Ovary (tissue), 9 donors: ENCODE measurements around the gene ROR2. TPM values are rescaled to one million over a fixed set of nuclear protein-coding genes. Genes with fewer than 3 reads are reported as not detected.

ENCODE experiments used
- DNase-seq, 5 donors: peaks; one replicate each; pipeline ENCODE4 v3.0.0-alpha.2; 2019 to 2020
- H3K27ac ChIP-seq, 2 donors: fragments of 200-600 bp; one replicate each; pipeline versions ENCODE4 v1.5.1 to v1.8.0; 2019 to 2022
- H3K27me3 ChIP-seq: fragments of 200-600 bp; one replicate; pipeline ENCODE4 v1.8.0; 2022
- H3K36me3 ChIP-seq: fragments of 200-600 bp; sonication (generic); one replicate; pipeline ENCODE4 v1.5.1; 2019
- H3K4me1 ChIP-seq: one replicate; pipeline ENCODE4 v1.8.1; 2013; ENCODE audit warnings: mild to moderate bottlenecking, moderate library complexity; ENCODE audit not compliant: insufficient read depth
- H3K4me3 ChIP-seq: fragments of 200-600 bp; sonication (generic); one replicate; pipeline ENCODE4 v1.5.1; 2017
- H3K9me3 ChIP-seq, 2 donors: fragments of 200-600 bp in 1 of 2; sonication (generic) in 1 of 2; one replicate each; pipeline versions ENCODE4 v1.5.1 to v1.8.1; 2013 to 2019; ENCODE audit warnings: mild to moderate bottlenecking in 1 of 2, moderate library complexity in 1 of 2
- CTCF ChIP-seq, 3 donors: fragments of 450-650 bp in 2 of 3; fragments of 200-600 bp in 1 of 3; IDR thresholded peaks; one replicate each; pipeline versions ENCODE4 v1.5.1 to v1.8.0; 2016 to 2022; ENCODE audit warnings: antibody characterized with exemption in 3 of 3, mild to moderate bottlenecking in 1 of 3
- EP300 ChIP-seq: sonication (generic); formaldehyde crosslinking; IDR thresholded peaks from one replicate; pipeline ENCODE4 v1.6.1; 2017; ENCODE audit warnings: antibody characterized with exemption
- POLR2A ChIP-seq: fragments of 450-650 bp; IDR thresholded peaks from one replicate; pipeline ENCODE4 v1.6.1; 2017; ENCODE audit warnings: antibody characterized with exemption, mild to moderate bottlenecking, moderate library complexity
- WGBS, 3 donors: extraction: QIAGEN DNeasy Blood & Tissue Kit in 1 of 3; methylation state at CpG; one replicate each; pipeline versions ENCODE4 v1.1.5 to v1.1.7; 2013 to 2017; 5-methylcytosine and 5-hydroxymethylcytosine counted together
- intact Hi-C, 4 donors: fragments of 100-400 bp; cut with DNase I; formaldehyde crosslinking; loops; one replicate each; pipeline versions ENCODE4 v1.11.0 to v1.15.1; 2022 to 2023
- polyA plus RNA-seq, 2 donors: library from polyadenylated mRNA; stranded (reverse); fragments of 200-250 nt in 1 of 2; fragments of 350-450 nt in 1 of 2; fragmentation: Illumina TruSeq in 1 of 2; extraction: RNeasy Lipid Tissue Mini Kit (QIAGEN cat#74804) in 1 of 2; gene quantifications; one replicate each; pipeline ENCODE4 v1.2.3, GENCODE V29; 2013 to 2014
- total RNA-seq, 7 donors: library from RNA; depleted of rRNA in 2 of 7; stranded (reverse); fragments of >200 nt in 2 of 7; fragmentation: NEBNext Ultra II Directional in 3 of 7; extraction: Animal tissue kit (Norgen Biotek cat#: 25700) in 3 of 7; gene quantifications; one replicate each; pipeline versions ENCODE4 v1.1.0 to v1.2.4, GENCODE V29; 2016 to 2023
- donor health status: DM: no; HTN: no; CAD: no; lungs with moderate emphysema.
- donor health status: DM: no; HTN: no; CAD: no.
- donor health status: Bipolar disorder and iron deficiency.
- donor health status: DM: yes; HTN: yes; CAD: no.
- donor health status: DM: no; HTN: no; CAD: no.
- donor health status: DM: yes; HTN: yes; CAD: no.

ROR2 gene
- total and polyA plus RNA-seq, 9 donors, result 11.4 to 35.5 (median 27.7) TPM

- H3K36me3 ChIP-seq, result no peaks in the 10 kb centered on the region
- 76 to 85% (median 81%) methylated on average over 7 of the region's 7 CpGs for WGBS, 3 donors
- H3K9me3 ChIP-seq, result no peaks in the 10 kb centered on the region
- intact Hi-C loops, result no loop called here
- H3K27ac ChIP-seq, result no peak overlapping the region
- no peak for DNase-seq
- H3K4me1 ChIP-seq, result no peaks in the 10 kb centered on the region
- no peaks in the 10 kb centered on the region for H3K27me3 ChIP-seq
- H3K4me3 ChIP-seq, result no peak overlapping the region
- no peak for TF ChIP-seq EP300
- TF ChIP-seq CTCF (IDR thresholded peaks at IDR 0.05), result no peak
- no peak for TF ChIP-seq POLR2A
These were observed 416.6 kb downstream of the ROR2 start for GRCh38 chr9:91533382-91533781.

GRCh38 chr9:91532325-91532724 is 417.7 kb downstream of the ROR2 start:
- intact Hi-C loops, result no loop called here

GRCh38 chr9:91530829-91531228 is 419.2 kb downstream of the ROR2 start:
- no peak for DNase-seq
- WGBS, 3 donors, result 15 to 16% (median 15%) methylated on average over 2 of the region's 2 CpGs
- no peaks in the 10 kb centered on the region for H3K27me3 ChIP-seq
- no peaks in the 10 kb centered on the region for H3K4me1 ChIP-seq
- no peaks in the 10 kb centered on the region for H3K36me3 ChIP-seq
- no peak overlapping the region for H3K4me3 ChIP-seq
- intact Hi-C loops, result no loop called here
- H3K9me3 ChIP-seq, result no peaks in the 10 kb centered on the region
- TF ChIP-seq EP300 (no peak), POLR2A (no peak), CTCF (IDR thresholded peaks at IDR 0.05) (no peak)
- no peak overlapping the region for H3K27ac ChIP-seq

More at GRCh38 chr9:91532325-91532724, 417.7 kb downstream of the ROR2 start:
- H3K4me1 ChIP-seq, result no peaks in the 10 kb centered on the region
- no peaks in the 10 kb centered on the region for H3K36me3 ChIP-seq
- no peak for TF ChIP-seq CTCF (IDR thresholded peaks at IDR 0.05)
- TF ChIP-seq EP300, result no peak
- no peak for TF ChIP-seq POLR2A
- no peak overlapping the region for H3K27ac ChIP-seq
- H3K4me3 ChIP-seq, result no peak overlapping the region
- 75 to 86% (median 80%) methylated on average over 3 of the region's 3 CpGs for WGBS, 3 donors
- H3K27me3 ChIP-seq, result no peaks in the 10 kb centered on the region
- no peaks in the 10 kb centered on the region for H3K9me3 ChIP-seq
- DNase-seq, result no peak

GRCh38 chr9:91522481-91522880 is 427.5 kb downstream of the ROR2 start:
- H3K9me3 ChIP-seq, result no peaks in the 10 kb centered on the region
- DNase-seq, result no peak
- H3K27ac ChIP-seq, result no peak overlapping the region
- TF ChIP-seq POLR2A, result no peak
- TF ChIP-seq CTCF (IDR thresholded peaks at IDR 0.05), result no peak
- TF ChIP-seq EP300, result no peak
- no peaks in the 10 kb centered on the region for H3K36me3 ChIP-seq
- intact Hi-C loops, result no loop called here
- H3K27me3 ChIP-seq, result no peaks in the 10 kb centered on the region
- no peak overlapping the region for H3K4me3 ChIP-seq
- no peaks in the 10 kb centered on the region for H3K4me1 ChIP-seq
- 0 to 49% (median 27%) methylated on average over 1 of the region's 1 CpG for WGBS, 3 donors
